Ishikawa (cell line): ENCODE results near the gene TSHZ3.

Source experiments
- CEBPB ChIP-seq: IDR thresholded peaks from 2 replicates; pipeline ENCODE4 v1.6.1; 2012
- CREB1 ChIP-seq: IDR thresholded peaks from 2 replicates; pipeline ENCODE4 v1.6.1; 2012; ENCODE audit warnings: low read depth
- EGR1 ChIP-seq: IDR thresholded peaks from 2 replicates; pipeline ENCODE4 v1.6.1; 2012
- EP300 ChIP-seq: IDR thresholded peaks from 2 replicates; pipeline ENCODE4 v1.6.1; 2012; ENCODE audit warnings: borderline replicate concordance
- FOXM1 ChIP-seq: IDR thresholded peaks from 2 replicates; pipeline ENCODE4 v1.6.1; 2012; ENCODE audit warnings: low read depth, borderline replicate concordance
- MAX ChIP-seq: IDR thresholded peaks from 2 replicates; pipeline ENCODE4 v1.6.1; 2012
- NFIC ChIP-seq: IDR thresholded peaks from 2 replicates; pipeline ENCODE4 v1.6.1; 2012
- RAD21 ChIP-seq: IDR thresholded peaks from 2 replicates; pipeline ENCODE4 v1.6.1; 2012; ENCODE audit warnings: low read depth
- REST ChIP-seq: IDR thresholded peaks from 2 replicates; pipeline ENCODE4 v1.6.1; 2012; ENCODE audit warnings: low read depth, mild to moderate bottlenecking
- TAF1 ChIP-seq: IDR thresholded peaks from 2 replicates; pipeline ENCODE4 v1.6.1; 2012; ENCODE audit warnings: low read depth, mild to moderate bottlenecking
- TCF12 ChIP-seq: IDR thresholded peaks from 2 replicates; pipeline ENCODE4 v1.6.1; 2012; ENCODE audit warnings: low read depth
- TEAD4 ChIP-seq: IDR thresholded peaks from 2 replicates; pipeline ENCODE4 v1.6.1; 2012
- USF1 ChIP-seq: IDR thresholded peaks from 2 replicates; pipeline ENCODE4 v1.6.1; 2012
- YY1 ChIP-seq: IDR thresholded peaks from 2 replicates; pipeline ENCODE4 v1.6.1; 2012; ENCODE audit warnings: low read depth
- ZBTB7A ChIP-seq: IDR thresholded peaks from 2 replicates; pipeline ENCODE4 v1.6.1; 2012; ENCODE audit warnings: low read depth

TSHZ3 gene

GRCh38 chr19:31317093-31317492 is 32.1 kb downstream of the TSHZ3 start:
- TF ChIP-seq YY1, result no peak
- no peak for TF ChIP-seq CEBPB
- TF ChIP-seq EP300, result no peak

GRCh38 chr19:31316201-31316951 is 32.9 kb downstream of the TSHZ3 start:
- TF ChIP-seq TEAD4 (no peak), TAF1 (no peak), RAD21 (no peak), REST (no peak), EP300 (no peak), ZBTB7A (no peak), YY1 (no peak), FOXM1 (no peak), CREB1 (no peak), CEBPB (no peak)

- TF ChIP-seq CREB1 (no peak), TAF1 (no peak), FOXM1 (no peak), USF1 (no peak), CEBPB (no peak), MAX (no peak), RAD21 (no peak), EGR1 (no peak), YY1 (no peak), NFIC (no peak), REST (no peak), ZBTB7A (no peak), TCF12 (no peak), EP300 (no peak), TEAD4 (no peak)
Measured at GRCh38 chr19:31315652-31316051, 33.6 kb downstream of the TSHZ3 start.

- no peak for TF ChIP-seq FOXM1
Measured at GRCh38 chr19:31314849-31315629, 34.2 kb downstream of the TSHZ3 start.

- TF ChIP-seq TEAD4 (no peak), NFIC (no peak), ZBTB7A (no peak), CEBPB (no peak)
Measured at GRCh38 chr19:31314156-31314555, 35.1 kb downstream of the TSHZ3 start.

GRCh38 chr19:31313291-31314030 is 35.8 kb downstream of the TSHZ3 start:
- no peak for TF ChIP-seq YY1
- no peak for TF ChIP-seq TEAD4
- no peak for TF ChIP-seq REST
- no peak for TF ChIP-seq NFIC
- TF ChIP-seq EP300, result no peak
- TF ChIP-seq MAX, result no peak
- no peak for TF ChIP-seq RAD21
- no peak for TF ChIP-seq ZBTB7A
- no peak for TF ChIP-seq USF1
- no peak for TF ChIP-seq CEBPB
- TF ChIP-seq TAF1, result no peak
- TF ChIP-seq TCF12, result no peak
- no peak for TF ChIP-seq FOXM1
- no peak for TF ChIP-seq EGR1
- no peak for TF ChIP-seq CREB1
